Bronchial epithelial cell (primary cell): ENCODE data around the gene KLHDC7A. TPM values are rescaled to one million over a fixed set of nuclear protein-coding genes. Genes with fewer than 3 reads are reported as not detected.
A peak's percentile ranks its signal among the peaks of the same experiment; 100 is the strongest.

Experiments
- DNase-seq: peaks from one replicate; pipeline ENCODE4 v3.0.0-alpha.2; 2010; ENCODE audit warnings: low read depth
- FAIRE-seq: peaks from 2 replicates; lab custom pipeline; 2011; peaks lifted over from hg19 to GRCh38; lab: Jason Lieb, UNC
- H3K27me3 ChIP-seq: 2 replicates; pipeline ENCODE4 v1.5.1; 2011; ENCODE audit warnings: low read length; ENCODE audit not compliant: control insufficient read depth, insufficient read depth
- H3K36me3 ChIP-seq: 2 replicates; pipeline ENCODE4 v1.5.1; 2011; ENCODE audit warnings: low read length; ENCODE audit not compliant: control insufficient read depth, insufficient read depth
- H3K4me3 ChIP-seq: 2 replicates; pipeline ENCODE4 v1.5.1; 2011; ENCODE audit warnings: mild to moderate bottlenecking, low read depth, low read length, control low read depth
- CTCF ChIP-seq: IDR thresholded peaks from 2 replicates; pipeline ENCODE4 v1.5.1; 2011; ENCODE audit warnings: mild to moderate bottlenecking, moderate library complexity, low read length, control low read depth, inconsistent platforms; ENCODE audit not compliant: insufficient read depth, severe bottlenecking
- total RNA-seq: library from RNA; depleted of rRNA; stranded (reverse); fragments of >200 nt; gene quantifications from 2 replicates; pipeline ENCODE4 v1.2.1, GENCODE V29; 2014

Gene KLHDC7A
- total RNA-seq, result under 0.01 and 0.51 TPM in 2 replicates

GRCh38 chr1:18480315-18481189 is at the start of gene KLHDC7A:
Gene KLHDC7A (plus strand): TSS chr1:18480930. CDS start chr1:18480982, 52 bp downstream.
- TF ChIP-seq CTCF, result no peak
- no peak within 1 kb of the TSS for H3K4me3 ChIP-seq
- DNase-seq (peak; percentile 11), FAIRE-seq (no peak)
- no peaks in the 10 kb centered on the region for H3K36me3 ChIP-seq
- no peaks in the 10 kb centered on the region for H3K27me3 ChIP-seq

GRCh38 chr1:18434041-18434440 is 46.7 kb upstream of the KLHDC7A start:
- no peak overlapping the region for H3K4me3 ChIP-seq
- no peaks in the 10 kb centered on the region for H3K27me3 ChIP-seq
- FAIRE-seq (no peak), DNase-seq (no peak)
- no peaks in the 10 kb centered on the region for H3K36me3 ChIP-seq
- no peak for TF ChIP-seq CTCF

- H3K27me3 ChIP-seq, result no peaks in the 10 kb centered on the region
- DNase-seq (peak; percentile 6), FAIRE-seq (no peak)
- no peak for TF ChIP-seq CTCF
- H3K36me3 ChIP-seq, result no peaks in the 10 kb centered on the region
- H3K4me3 ChIP-seq, result no peak overlapping the region
Measured at GRCh38 chr1:18440385-18441226, 40.1 kb upstream of the KLHDC7A start.

- Histone ChIP-seq H3K27me3 (no peaks in the 10 kb centered on the region), H3K36me3 (no peaks in the 10 kb centered on the region), H3K4me3 (no peak overlapping the region)
- TF ChIP-seq CTCF, result no peak
- no peak for FAIRE-seq
- DNase-seq, result no peak
Measured at GRCh38 chr1:18443587-18444520, 36.9 kb upstream of the KLHDC7A start.

- H3K4me3 ChIP-seq, result no peak overlapping the region
- no peaks in the 10 kb centered on the region for H3K36me3 ChIP-seq
- no peak for TF ChIP-seq CTCF
- no peak for FAIRE-seq
- no peaks in the 10 kb centered on the region for H3K27me3 ChIP-seq
- DNase-seq, result no peak
Measured at GRCh38 chr1:18444563-18444962, 36.2 kb upstream of the KLHDC7A start.
